K562 (cell line): ENCODE measurements around the gene ADRB1.

Experiments used
- POLR2A ChIP-seq: fragments of 450-650 bp; conservative IDR thresholded peaks from 2 replicates; pipeline ENCODE4 v1.6.1; 2016
- SREBF2 ChIP-seq: sonication (generic); formaldehyde crosslinking; IDR thresholded peaks from 2 replicates; pipeline ENCODE4 v1.4.0; 2020; ENCODE audit warnings: mild to moderate bottlenecking, missing genetic modification reagents
- ZNF24 ChIP-seq: fragments of 450-650 bp; IDR thresholded peaks from 2 replicates; pipeline ENCODE4 v1.6.1; 2016
- ZNF316 ChIP-seq: fragments of 450-650 bp; IDR thresholded peaks from 2 replicates; pipeline ENCODE4 v1.6.1; 2016

- TF ChIP-seq POLR2A (no peak), ZNF316 (no peak), ZNF24 (no peak), SREBF2 (CRISPR knock-in tag) (no peak)
Observed at GRCh38 chr10:114065049-114065435, 21.4 kb downstream of the ADRB1 start.
